Tibial artery (tissue), 4 donors: ENCODE results near the gene OSBPL1A.

ENCODE experiments used
- DNase-seq, 2 donors: peaks; one replicate each; pipeline ENCODE4 v3.0.0-alpha.2; 2019
- H3K27ac ChIP-seq, 2 donors: fragments of 200-600 bp; sonication (generic) in 1 of 2; 1 replicate in 1 of 2; 2 replicates in 1 of 2; pipeline ENCODE4 v1.5.1; 2018 to 2019; ENCODE audit warnings: mild to moderate bottlenecking in 1 of 2
- H3K27me3 ChIP-seq, 2 donors: fragments of 200-600 bp; sonication (generic) in 1 of 2; one replicate each; pipeline versions ENCODE4 v1.5.1 to v1.6.0; 2016 to 2019
- H3K36me3 ChIP-seq, 3 donors: fragments of 200-600 bp; sonication (generic) in 2 of 3; one replicate each; pipeline ENCODE4 v1.5.1; 2016 to 2019; ENCODE audit warnings: mild to moderate bottlenecking in 2 of 3
- H3K4me1 ChIP-seq, 4 donors: fragments of 200-600 bp; sonication (generic) in 2 of 4; 1 replicate in 3 of 4; 2 replicates in 1 of 4; pipeline ENCODE4 v1.5.1; 2016 to 2019
- H3K4me3 ChIP-seq, 2 donors: fragments of 200-600 bp; sonication (generic) in 1 of 2; 1 replicate in 1 of 2; 2 replicates in 1 of 2; pipeline ENCODE4 v1.5.1; 2018 to 2019; ENCODE audit warnings: mild to moderate bottlenecking in 2 of 2
- H3K9me3 ChIP-seq, 3 donors: fragments of 200-600 bp; sonication (generic) in 1 of 3; one replicate each; pipeline ENCODE4 v1.5.1; 2016 to 2019
- CTCF ChIP-seq, 2 experiments: fragments of 200-600 bp in 1 of 2; fragments of 450-650 bp in 1 of 2; IDR thresholded peaks; one replicate each; pipeline ENCODE4 v1.5.1; 2017 to 2019; ENCODE audit warnings: antibody characterized with exemption in 2 of 2, mild to moderate bottlenecking in 1 of 2, moderate library complexity in 1 of 2
- intact Hi-C: fragments of 100-400 bp; cut with DNase I; formaldehyde crosslinking; loops from one replicate; pipeline ENCODE4 v1.15.0; 2023; ENCODE audit warnings: low total_unique reads

Gene OSBPL1A

GRCh38 chr18:24296276-24296675 is 101.3 kb downstream of the OSBPL1A start:
- intact Hi-C loops, result no loop called here
- no peak for TF ChIP-seq CTCF (IDR thresholded peaks at IDR 0.05)
- Histone ChIP-seq H3K27ac (no peak overlapping the region), H3K4me3 (no peak overlapping the region), H3K27me3 (no peaks in the 10 kb centered on the region), H3K4me1 (no peaks in the 10 kb centered on the region), H3K36me3 (no peaks in the 10 kb centered on the region), H3K9me3 (no peaks in the 10 kb centered on the region)
- DNase-seq, result no peak

GRCh38 chr18:24293254-24293653 is 104.4 kb downstream of the OSBPL1A start:
- intact Hi-C loops, result no loop called here
- TF ChIP-seq CTCF (IDR thresholded peaks at IDR 0.05), result no peak
- H3K27ac ChIP-seq, result no peak overlapping the region

GRCh38 chr18:24278591-24278990 is 119.0 kb downstream of the OSBPL1A start:
- no peak for TF ChIP-seq CTCF (IDR thresholded peaks at IDR 0.05)
- no peak for DNase-seq
- Histone ChIP-seq H3K4me1 (peaks cover 0 to 13% (median 6%) of the 10 kb centered on the region in 4 donors), H3K27ac (no peak overlapping the region), H3K36me3 (no peaks in the 10 kb centered on the region), H3K9me3 (no peaks in the 10 kb centered on the region), H3K27me3 (no peaks in the 10 kb centered on the region), H3K4me3 (no peak overlapping the region)
- intact Hi-C loops, result no loop called here

More at GRCh38 chr18:24293254-24293653, 104.4 kb downstream of the OSBPL1A start:
- H3K4me1 ChIP-seq, result no peaks in the 10 kb centered on the region
- no peaks in the 10 kb centered on the region for H3K36me3 ChIP-seq
- H3K27me3 ChIP-seq, result no peaks in the 10 kb centered on the region
- DNase-seq, result no peak
- no peaks in the 10 kb centered on the region for H3K9me3 ChIP-seq
- H3K4me3 ChIP-seq, result no peak overlapping the region

- Histone ChIP-seq H3K36me3 (no peaks in the 10 kb centered on the region), H3K4me3 (no peak overlapping the region), H3K4me1 (peaks cover 0 to 19% (median 9%) of the 10 kb centered on the region in 4 donors), H3K27ac (no peak overlapping the region), H3K27me3 (no peaks in the 10 kb centered on the region), H3K9me3 (no peaks in the 10 kb centered on the region)
- intact Hi-C loops, result no loop called here
- no peak for DNase-seq
- TF ChIP-seq CTCF (IDR thresholded peaks at IDR 0.05), result no peak
Measured at GRCh38 chr18:24277516-24278195, 120.0 kb downstream of the OSBPL1A start.

GRCh38 chr18:24276994-24277393 is 120.6 kb downstream of the OSBPL1A start:
- Histone ChIP-seq H3K36me3 (no peaks in the 10 kb centered on the region), H3K27me3 (no peaks in the 10 kb centered on the region), H3K9me3 (no peaks in the 10 kb centered on the region), H3K27ac (no peak overlapping the region), H3K4me3 (no peak overlapping the region), H3K4me1 (peaks cover 0 to 25% (median 13%) of the 10 kb centered on the region in 4 donors)
- DNase-seq, result no peak
- intact Hi-C loops, result no loop called here
- TF ChIP-seq CTCF (IDR thresholded peaks at IDR 0.05), result no peak
